ENCODE results near the gene PDK2.

- TF ChIP-seq CTCF (IDR thresholded peaks at IDR 0.05 in 4 of 5, conservative IDR thresholded peaks at IDR 0.05 in 1 of 5) (peak; percentile 62 to 92 (median 72)), POLR2A (IDR thresholded peaks at IDR 0.05) (peak; percentile 48 to 50)
Measured at GRCh38 chr17:50151041-50151936, 56.1 kb downstream of the PDK2 start.
